Neural progenitor cell (in vitro differentiated cells): ENCODE data around the gene CMPK2.

Source experiments
- EZH2 ChIP-seq: fragments of 200-600 bp; sonication (generic); IDR thresholded peaks from 2 replicates; pipeline ENCODE4 v1.6.1; 2017; ENCODE audit warnings: antibody characterized with exemption, mild to moderate bottlenecking, moderate library complexity
- EZH2phosphoT487 ChIP-seq: fragments of 200-600 bp; sonication (generic); IDR thresholded peaks from 2 replicates; pipeline ENCODE4 v1.6.1; 2017; ENCODE audit warnings: antibody characterized with exemption
- TF ChIP-seq, protein P1 (sequence below): fragments of 200-600 bp; sonication (generic); IDR thresholded peaks from 2 replicates; pipeline ENCODE4 v1.5.1; 2017; ENCODE audit warnings: antibody characterized with exemption, mild to moderate bottlenecking

DNA sequence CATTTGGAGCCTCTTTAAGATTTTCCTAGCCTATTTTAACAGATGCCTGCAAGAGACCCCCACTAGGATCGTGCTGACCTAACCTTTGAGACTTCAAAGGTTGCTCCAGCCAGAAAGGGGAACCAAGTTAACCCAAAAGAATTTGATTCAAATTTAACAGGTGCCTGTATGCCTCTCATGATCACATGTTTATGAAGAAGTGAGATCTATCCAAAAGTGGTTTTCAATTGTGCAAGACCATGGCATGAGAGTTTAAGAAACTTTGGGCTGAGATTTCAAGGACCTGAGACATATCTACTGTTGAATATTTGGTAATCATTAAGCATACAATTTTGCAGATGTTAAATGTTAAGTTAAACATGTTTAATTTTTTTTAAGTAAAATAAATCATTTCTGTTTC is 10.6 kb upstream of the CMPK2 start:
- TF ChIP-seq, protein P1, sequence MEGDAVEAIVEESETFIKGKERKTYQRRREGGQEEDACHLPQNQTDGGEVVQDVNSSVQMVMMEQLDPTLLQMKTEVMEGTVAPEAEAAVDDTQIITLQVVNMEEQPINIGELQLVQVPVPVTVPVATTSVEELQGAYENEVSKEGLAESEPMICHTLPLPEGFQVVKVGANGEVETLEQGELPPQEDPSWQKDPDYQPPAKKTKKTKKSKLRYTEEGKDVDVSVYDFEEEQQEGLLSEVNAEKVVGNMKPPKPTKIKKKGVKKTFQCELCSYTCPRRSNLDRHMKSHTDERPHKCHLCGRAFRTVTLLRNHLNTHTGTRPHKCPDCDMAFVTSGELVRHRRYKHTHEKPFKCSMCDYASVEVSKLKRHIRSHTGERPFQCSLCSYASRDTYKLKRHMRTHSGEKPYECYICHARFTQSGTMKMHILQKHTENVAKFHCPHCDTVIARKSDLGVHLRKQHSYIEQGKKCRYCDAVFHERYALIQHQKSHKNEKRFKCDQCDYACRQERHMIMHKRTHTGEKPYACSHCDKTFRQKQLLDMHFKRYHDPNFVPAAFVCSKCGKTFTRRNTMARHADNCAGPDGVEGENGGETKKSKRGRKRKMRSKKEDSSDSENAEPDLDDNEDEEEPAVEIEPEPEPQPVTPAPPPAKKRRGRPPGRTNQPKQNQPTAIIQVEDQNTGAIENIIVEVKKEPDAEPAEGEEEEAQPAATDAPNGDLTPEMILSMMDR, result no peak
- TF ChIP-seq EZH2 (no peak), EZH2phosphoT487 (no peak)
